ENCODE results near the gene FBXO15. TPM values are rescaled to one million over a fixed set of nuclear protein-coding genes. Genes with fewer than 3 reads are reported as not detected.

The FBXO15 gene
- total and polyA plus RNA-seq, 2 of the 8 experiments (the other 6 are each of a cell fraction or from before 2014, with no cell fraction given), result 0.84 to 0.85 TPM

DNA sequence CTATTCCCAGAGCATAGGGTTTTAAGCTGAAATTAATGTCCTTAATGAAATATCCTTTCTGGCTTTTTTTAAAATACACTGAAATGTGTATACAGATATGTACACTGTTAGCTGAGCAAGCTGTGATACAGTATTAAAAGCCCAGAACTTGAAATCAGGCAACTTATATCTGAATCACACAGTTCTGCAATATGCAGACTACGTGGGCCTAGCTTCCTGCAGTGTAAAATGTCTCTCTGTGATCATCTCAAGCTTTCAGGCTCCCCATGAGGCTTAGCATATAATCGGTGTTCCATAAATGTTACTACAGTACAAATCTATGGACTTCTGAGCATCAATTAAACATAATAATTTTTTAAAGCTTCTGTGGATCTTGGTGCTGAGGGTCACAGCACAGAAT lies 8.2 kb downstream of the FBXO15 start:
- Histone ChIP-seq H3K4ac (replicated peaks; ENCODE audit: insufficient read length, low read depth, low read length) (no peak overlapping the region), H3K23me2 (ENCODE audit: low read depth, low read length) (peaks cover 2% of the 10 kb centered on the region; the same call in 1 of the 2 replicates), H4K91ac (replicated peaks; ENCODE audit: insufficient read length, low read length) (no peak overlapping the region), H3K9me3 (ENCODE audit: insufficient read depth in 2 of 2, low read depth in 1 of 2, low read length in 1 of 2) (no peaks in the 10 kb centered on the region), H3K36me3 (ENCODE audit: control insufficient read depth in 2 of 4, insufficient read depth in 4 of 4, low read length in 3 of 4) (no peaks in the 10 kb centered on the region), H3K79me1 (ENCODE audit: low read depth, low read length) (no peaks in the 10 kb centered on the region), H2AFZ (ENCODE audit: low read length) (no peak overlapping the region), H3K79me2 (ENCODE audit: control insufficient read depth in 1 of 2, insufficient read depth in 2 of 2, low read length in 2 of 2) (no peaks in the 10 kb centered on the region), H3K9ac (replicated peaks in 1 of 4; ENCODE audit: extremely low read depth in 1 of 4, low read depth in 3 of 4, low read length in 3 of 4) (no peak overlapping the region), H3K4me3 (ENCODE audit: extremely low read depth in 1 of 4, insufficient read depth in 2 of 4, low read depth in 3 of 4, low read length in 4 of 4) (no peak overlapping the region), H2BK120ac (replicated peaks; ENCODE audit: low read depth, low read length) (no peak overlapping the region), H2BK5ac (ENCODE audit: low read depth, low read length) (no peak overlapping the region), H2BK15ac (ENCODE audit: low read length) (no peak overlapping the region), H3K27me3 (replicated peaks in 1 of 4; ENCODE audit: control insufficient read depth in 3 of 4, extremely low read depth in 1 of 4, insufficient read depth in 3 of 4, low read length in 3 of 4) (no peaks in the 10 kb centered on the region), H3K56ac (replicated peaks; ENCODE audit: insufficient read length, low read depth, low read length) (no peak overlapping the region), H2BK12ac (ENCODE audit: low read depth, low read length) (no peak overlapping the region), H4K20me1 (replicated peaks in 1 of 2; ENCODE audit: control insufficient read depth in 1 of 2, insufficient read depth in 2 of 2, low read length in 2 of 2) (no peaks in the 10 kb centered on the region), H3K23ac (ENCODE audit: insufficient read length) (no peak overlapping the region), H2AK5ac (ENCODE audit: low read depth, low read length) (no peak overlapping the region), H4K8ac (ENCODE audit: extremely low read depth, insufficient read depth, low read length) (no peak overlapping the region), H3K4me1 (replicated peaks in 1 of 4; ENCODE audit: control insufficient read depth in 3 of 4, insufficient read depth in 4 of 4, low read length in 3 of 4) (no peaks in the 10 kb centered on the region; a peak in 1 of 7 replicates), H3K27ac (ENCODE audit: low read depth, low read length) (no peak overlapping the region), H2BK20ac (ENCODE audit: low read length) (no peak overlapping the region), H3K14ac (ENCODE audit: insufficient read length) (no peak overlapping the region), H3K18ac (ENCODE audit: extremely low read depth, low read length) (no peak overlapping the region), H3K4me2 (ENCODE audit: insufficient read depth in 1 of 2, low read depth in 2 of 2, low read length in 2 of 2) (no peak overlapping the region), H4K5ac (ENCODE audit: insufficient read length, low read depth, low read length) (no peak overlapping the region)
- CTCF ChIA-PET (ENCODE audit: partially characterized antibody), result interaction anchor here (0.7 to 1.5 kb wide), 5 partner anchors 14 to 412 kb away, joined by 3 to 6 read pairs (median 3); no protein-coding TSS in a partner anchor
- 86% methylated on average over 2 of the region's 2 CpGs; no CpG with 5 or more reads in 1 of the 2 experiments for WGBS, 2 experiments (ENCODE audit: extremely low coverage in 1 of 2, insufficient coverage in 1 of 2, insufficient read length in 1 of 2, insufficient replicate concordance in 2 of 2, low coverage in 1 of 2, low lambda C conversion rate in 2 of 2, missing lambda C conversion rate in 1 of 2)
- FAIRE-seq (no peak), DNase-seq (ENCODE audit: low read depth in 1 of 2, low spot score in 2 of 2) (no peak)
- POLR2A ChIA-PET (ENCODE audit: partially characterized antibody), result no interaction called here
- TF ChIP-seq CHD2 (IDR thresholded peaks at IDR 0.05; ENCODE audit: low read length) (no peak), ZNF274 (IDR thresholded peaks at IDR 0.05; ENCODE audit: borderline replicate concordance, extremely low read depth, low read length) (no peak), USF2 (IDR thresholded peaks at IDR 0.05; ENCODE audit: low read length) (no peak), CHD1 (IDR thresholded peaks at IDR 0.05; ENCODE audit: low read depth, low read length) (no peak), SIRT6 (IDR thresholded peaks at IDR 0.05; ENCODE audit: low read length) (no peak), SRF (IDR thresholded peaks at IDR 0.05; ENCODE audit: low read depth, low read length) (no peak), EGR1 (IDR thresholded peaks at IDR 0.05; ENCODE audit: borderline replicate concordance, low read depth, low read length) (no peak)
